H1 (cell line): ENCODE measurements around the gene WDR75.

ENCODE experiments used
- BCL11A ChIP-seq, 2 experiments: IDR thresholded peaks; one replicate each; pipeline ENCODE4 v1.6.1; 2011; ENCODE audit warnings: low read depth in 2 of 2, low read length in 2 of 2, mild to moderate bottlenecking in 2 of 2
- BRCA1 ChIP-seq: IDR thresholded peaks from 2 replicates; pipeline ENCODE4 v1.6.1; 2012; ENCODE audit warnings: low read depth, low read length, improper control_type of control experiment
- CREB1 ChIP-seq: IDR thresholded peaks from 2 replicates; pipeline ENCODE4 v1.6.1; 2012; ENCODE audit warnings: inconsistent platforms
- EZH2 ChIP-seq: fragments of 200-600 bp; sonication (generic); IDR thresholded peaks from 2 replicates; pipeline ENCODE4 v1.7.1; 2012; ENCODE audit warnings: low read depth, mild to moderate bottlenecking, moderate library complexity, low read length, inconsistent platforms; ENCODE audit not compliant: severe bottlenecking
- POLR2A ChIP-seq, 2 experiments: IDR thresholded peaks; 1 replicate in 1 of 2; 2 replicates in 1 of 2; pipeline ENCODE4 v1.6.1; 2011; ENCODE audit warnings: low read depth in 2 of 2, low read length in 2 of 2, mild to moderate bottlenecking in 2 of 2; ENCODE audit errors: control extremely low read depth in 1 of 2
- POLR2AphosphoS5 ChIP-seq: IDR thresholded peaks from 2 replicates; pipeline ENCODE4 v1.6.1; 2011; ENCODE audit warnings: low read depth, low read length
- RNF2 ChIP-seq: fragments of 200-900, 300-1000 bp; sonication (generic); IDR thresholded peaks from 2 replicates; pipeline ENCODE4 v1.7.1; 2016; ENCODE audit warnings: borderline replicate concordance, low read depth, mild to moderate bottlenecking, antibody characterized with exemption, low read length; ENCODE audit not compliant: poor library complexity, severe bottlenecking; ENCODE audit errors: missing control alignments
- SIN3A ChIP-seq, 2 experiments: IDR thresholded peaks in 1 of 2; conservative IDR thresholded peaks in 1 of 2; 2 replicates each; pipeline ENCODE4 v1.6.1; 2011 to 2012; ENCODE audit warnings: low read length in 2 of 2, improper control_type of control experiment in 1 of 2, low read depth in 1 of 2, mild to moderate bottlenecking in 1 of 2
- TAF1 ChIP-seq: IDR thresholded peaks from 2 replicates; pipeline ENCODE4 v1.6.1; 2011; ENCODE audit warnings: mild to moderate bottlenecking, low read depth, low read length
- YY1 ChIP-seq: IDR thresholded peaks from 2 replicates; pipeline ENCODE4 v1.6.1; 2011; ENCODE audit warnings: low read depth, mild to moderate bottlenecking, low read length
- ZNF274 ChIP-seq: IDR thresholded peaks from 2 replicates; pipeline ENCODE4 v1.7.0; 2012; ENCODE audit warnings: low read length, borderline replicate concordance; ENCODE audit errors: extremely low read depth
- TF ChIP-seq, protein P1 (sequence below), 3 experiments: IDR thresholded peaks; 1 replicate in 2 of 3; 2 replicates in 1 of 3; pipeline versions ENCODE4 v1.5.1 to v1.6.1; 2011; ENCODE audit warnings: low read length in 3 of 3, mild to moderate bottlenecking in 3 of 3, inconsistent platforms in 2 of 3, low read depth in 1 of 3, moderate library complexity in 1 of 3; ENCODE audit not compliant: insufficient read depth in 1 of 3; ENCODE audit errors: control extremely low read depth in 1 of 3
- TF ChIP-seq, protein P2 (sequence below): IDR thresholded peaks from 2 replicates; pipeline ENCODE4 v1.6.1; 2012; ENCODE audit warnings: low read length, inconsistent platforms
- TF ChIP-seq, protein P3 (sequence below): fragments of 300-600 bp; sonication (generic); IDR thresholded peaks from 2 replicates; pipeline ENCODE4 v1.7.1; 2012; ENCODE audit warnings: low read length, moderate library complexity, mild to moderate bottlenecking, inconsistent platforms; ENCODE audit not compliant: insufficient replicate concordance

GRCh38 chr2:189412330-189412953, 28.8 kb upstream of the WDR75 start:
- TF ChIP-seq CREB1 (no peak), SIN3A (conservative IDR thresholded peaks at IDR 0.05 in 1 of 2, IDR thresholded peaks at IDR 0.05 in 1 of 2; ENCODE audit: low read depth in 1 of 2, low read length in 2 of 2) (no peak), POLR2A (IDR thresholded peaks at IDR 0.05; ENCODE audit: control extremely low read depth in 1 of 2, low read depth in 2 of 2, low read length in 2 of 2) (no peak), BCL11A (IDR thresholded peaks at IDR 0.05; ENCODE audit: low read depth in 2 of 2, low read length in 2 of 2) (no peak), ZNF274 (no peak), POLR2AphosphoS5 (no peak), TAF1 (no peak), YY1 (no peak), EZH2 (no peak), BRCA1 (no peak), RNF2 (no peak)
- TF ChIP-seq, protein P1, sequence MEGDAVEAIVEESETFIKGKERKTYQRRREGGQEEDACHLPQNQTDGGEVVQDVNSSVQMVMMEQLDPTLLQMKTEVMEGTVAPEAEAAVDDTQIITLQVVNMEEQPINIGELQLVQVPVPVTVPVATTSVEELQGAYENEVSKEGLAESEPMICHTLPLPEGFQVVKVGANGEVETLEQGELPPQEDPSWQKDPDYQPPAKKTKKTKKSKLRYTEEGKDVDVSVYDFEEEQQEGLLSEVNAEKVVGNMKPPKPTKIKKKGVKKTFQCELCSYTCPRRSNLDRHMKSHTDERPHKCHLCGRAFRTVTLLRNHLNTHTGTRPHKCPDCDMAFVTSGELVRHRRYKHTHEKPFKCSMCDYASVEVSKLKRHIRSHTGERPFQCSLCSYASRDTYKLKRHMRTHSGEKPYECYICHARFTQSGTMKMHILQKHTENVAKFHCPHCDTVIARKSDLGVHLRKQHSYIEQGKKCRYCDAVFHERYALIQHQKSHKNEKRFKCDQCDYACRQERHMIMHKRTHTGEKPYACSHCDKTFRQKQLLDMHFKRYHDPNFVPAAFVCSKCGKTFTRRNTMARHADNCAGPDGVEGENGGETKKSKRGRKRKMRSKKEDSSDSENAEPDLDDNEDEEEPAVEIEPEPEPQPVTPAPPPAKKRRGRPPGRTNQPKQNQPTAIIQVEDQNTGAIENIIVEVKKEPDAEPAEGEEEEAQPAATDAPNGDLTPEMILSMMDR (IDR thresholded peaks at IDR 0.05; ENCODE audit: control extremely low read depth in 1 of 3, insufficient read depth in 1 of 3, low read depth in 1 of 3, low read length in 3 of 3) = peak in 2 of 3 experiments; percentile 64 to 68; a peak in 3 of 4 replicates
- TF ChIP-seq, protein P2, sequence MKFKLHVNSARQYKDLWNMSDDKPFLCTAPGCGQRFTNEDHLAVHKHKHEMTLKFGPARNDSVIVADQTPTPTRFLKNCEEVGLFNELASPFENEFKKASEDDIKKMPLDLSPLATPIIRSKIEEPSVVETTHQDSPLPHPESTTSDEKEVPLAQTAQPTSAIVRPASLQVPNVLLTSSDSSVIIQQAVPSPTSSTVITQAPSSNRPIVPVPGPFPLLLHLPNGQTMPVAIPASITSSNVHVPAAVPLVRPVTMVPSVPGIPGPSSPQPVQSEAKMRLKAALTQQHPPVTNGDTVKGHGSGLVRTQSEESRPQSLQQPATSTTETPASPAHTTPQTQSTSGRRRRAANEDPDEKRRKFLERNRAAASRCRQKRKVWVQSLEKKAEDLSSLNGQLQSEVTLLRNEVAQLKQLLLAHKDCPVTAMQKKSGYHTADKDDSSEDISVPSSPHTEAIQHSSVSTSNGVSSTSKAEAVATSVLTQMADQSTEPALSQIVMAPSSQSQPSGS = no peak
- TF ChIP-seq, protein P3, sequence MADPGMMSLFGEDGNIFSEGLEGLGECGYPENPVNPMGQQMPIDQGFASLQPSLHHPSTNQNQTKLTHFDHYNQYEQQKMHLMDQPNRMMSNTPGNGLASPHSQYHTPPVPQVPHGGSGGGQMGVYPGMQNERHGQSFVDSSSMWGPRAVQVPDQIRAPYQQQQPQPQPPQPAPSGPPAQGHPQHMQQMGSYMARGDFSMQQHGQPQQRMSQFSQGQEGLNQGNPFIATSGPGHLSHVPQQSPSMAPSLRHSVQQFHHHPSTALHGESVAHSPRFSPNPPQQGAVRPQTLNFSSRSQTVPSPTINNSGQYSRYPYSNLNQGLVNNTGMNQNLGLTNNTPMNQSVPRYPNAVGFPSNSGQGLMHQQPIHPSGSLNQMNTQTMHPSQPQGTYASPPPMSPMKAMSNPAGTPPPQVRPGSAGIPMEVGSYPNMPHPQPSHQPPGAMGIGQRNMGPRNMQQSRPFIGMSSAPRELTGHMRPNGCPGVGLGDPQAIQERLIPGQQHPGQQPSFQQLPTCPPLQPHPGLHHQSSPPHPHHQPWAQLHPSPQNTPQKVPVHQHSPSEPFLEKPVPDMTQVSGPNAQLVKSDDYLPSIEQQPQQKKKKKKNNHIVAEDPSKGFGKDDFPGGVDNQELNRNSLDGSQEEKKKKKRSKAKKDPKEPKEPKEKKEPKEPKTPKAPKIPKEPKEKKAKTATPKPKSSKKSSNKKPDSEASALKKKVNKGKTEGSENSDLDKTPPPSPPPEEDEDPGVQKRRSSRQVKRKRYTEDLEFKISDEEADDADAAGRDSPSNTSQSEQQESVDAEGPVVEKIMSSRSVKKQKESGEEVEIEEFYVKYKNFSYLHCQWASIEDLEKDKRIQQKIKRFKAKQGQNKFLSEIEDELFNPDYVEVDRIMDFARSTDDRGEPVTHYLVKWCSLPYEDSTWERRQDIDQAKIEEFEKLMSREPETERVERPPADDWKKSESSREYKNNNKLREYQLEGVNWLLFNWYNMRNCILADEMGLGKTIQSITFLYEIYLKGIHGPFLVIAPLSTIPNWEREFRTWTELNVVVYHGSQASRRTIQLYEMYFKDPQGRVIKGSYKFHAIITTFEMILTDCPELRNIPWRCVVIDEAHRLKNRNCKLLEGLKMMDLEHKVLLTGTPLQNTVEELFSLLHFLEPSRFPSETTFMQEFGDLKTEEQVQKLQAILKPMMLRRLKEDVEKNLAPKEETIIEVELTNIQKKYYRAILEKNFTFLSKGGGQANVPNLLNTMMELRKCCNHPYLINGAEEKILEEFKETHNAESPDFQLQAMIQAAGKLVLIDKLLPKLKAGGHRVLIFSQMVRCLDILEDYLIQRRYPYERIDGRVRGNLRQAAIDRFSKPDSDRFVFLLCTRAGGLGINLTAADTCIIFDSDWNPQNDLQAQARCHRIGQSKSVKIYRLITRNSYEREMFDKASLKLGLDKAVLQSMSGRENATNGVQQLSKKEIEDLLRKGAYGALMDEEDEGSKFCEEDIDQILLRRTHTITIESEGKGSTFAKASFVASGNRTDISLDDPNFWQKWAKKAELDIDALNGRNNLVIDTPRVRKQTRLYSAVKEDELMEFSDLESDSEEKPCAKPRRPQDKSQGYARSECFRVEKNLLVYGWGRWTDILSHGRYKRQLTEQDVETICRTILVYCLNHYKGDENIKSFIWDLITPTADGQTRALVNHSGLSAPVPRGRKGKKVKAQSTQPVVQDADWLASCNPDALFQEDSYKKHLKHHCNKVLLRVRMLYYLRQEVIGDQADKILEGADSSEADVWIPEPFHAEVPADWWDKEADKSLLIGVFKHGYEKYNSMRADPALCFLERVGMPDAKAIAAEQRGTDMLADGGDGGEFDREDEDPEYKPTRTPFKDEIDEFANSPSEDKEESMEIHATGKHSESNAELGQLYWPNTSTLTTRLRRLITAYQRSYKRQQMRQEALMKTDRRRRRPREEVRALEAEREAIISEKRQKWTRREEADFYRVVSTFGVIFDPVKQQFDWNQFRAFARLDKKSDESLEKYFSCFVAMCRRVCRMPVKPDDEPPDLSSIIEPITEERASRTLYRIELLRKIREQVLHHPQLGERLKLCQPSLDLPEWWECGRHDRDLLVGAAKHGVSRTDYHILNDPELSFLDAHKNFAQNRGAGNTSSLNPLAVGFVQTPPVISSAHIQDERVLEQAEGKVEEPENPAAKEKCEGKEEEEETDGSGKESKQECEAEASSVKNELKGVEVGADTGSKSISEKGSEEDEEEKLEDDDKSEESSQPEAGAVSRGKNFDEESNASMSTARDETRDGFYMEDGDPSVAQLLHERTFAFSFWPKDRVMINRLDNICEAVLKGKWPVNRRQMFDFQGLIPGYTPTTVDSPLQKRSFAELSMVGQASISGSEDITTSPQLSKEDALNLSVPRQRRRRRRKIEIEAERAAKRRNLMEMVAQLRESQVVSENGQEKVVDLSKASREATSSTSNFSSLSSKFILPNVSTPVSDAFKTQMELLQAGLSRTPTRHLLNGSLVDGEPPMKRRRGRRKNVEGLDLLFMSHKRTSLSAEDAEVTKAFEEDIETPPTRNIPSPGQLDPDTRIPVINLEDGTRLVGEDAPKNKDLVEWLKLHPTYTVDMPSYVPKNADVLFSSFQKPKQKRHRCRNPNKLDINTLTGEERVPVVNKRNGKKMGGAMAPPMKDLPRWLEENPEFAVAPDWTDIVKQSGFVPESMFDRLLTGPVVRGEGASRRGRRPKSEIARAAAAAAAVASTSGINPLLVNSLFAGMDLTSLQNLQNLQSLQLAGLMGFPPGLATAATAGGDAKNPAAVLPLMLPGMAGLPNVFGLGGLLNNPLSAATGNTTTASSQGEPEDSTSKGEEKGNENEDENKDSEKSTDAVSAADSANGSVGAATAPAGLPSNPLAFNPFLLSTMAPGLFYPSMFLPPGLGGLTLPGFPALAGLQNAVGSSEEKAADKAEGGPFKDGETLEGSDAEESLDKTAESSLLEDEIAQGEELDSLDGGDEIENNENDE = no peak
